DMS153 treated with DMSO at 0.1 percent for 48 hours (cell line): ENCODE data around the gene LRMDA.

Experiments
- DNase-seq: peaks from one replicate; lab custom pipeline; 2025; ENCODE audit not compliant: unreplicated experiment; lab: John Stamatoyannopoulos, UW

Gene LRMDA

GRCh38 chr10:75443362-75443761, 11.9 kb downstream of the LRMDA start:
- DNase-seq, result no peak

GRCh38 chr10:75444781-75445386, 13.5 kb downstream of the LRMDA start:
- DNase-seq, result no peak

- DNase-seq, result no peak
These were observed 15.1 kb downstream of the LRMDA start for GRCh38 chr10:75446508-75446907.

- DNase-seq, result no peak
These were observed 16.7 kb downstream of the LRMDA start for GRCh38 chr10:75448166-75448565.

- no peak for DNase-seq
These were observed 18.1 kb downstream of the LRMDA start for GRCh38 chr10:75449382-75450074.

- DNase-seq, result no peak
These were observed 18.6 kb downstream of the LRMDA start for GRCh38 chr10:75450075-75450445.

- DNase-seq, result no peak
These were observed 19.5 kb downstream of the LRMDA start for GRCh38 chr10:75450644-75451640.

GRCh38 chr10:75451831-75452230, 20.4 kb downstream of the LRMDA start:
- no peak for DNase-seq

- no peak for DNase-seq
These were observed 21.6 kb downstream of the LRMDA start for GRCh38 chr10:75452997-75453396.

- no peak for DNase-seq
These were observed 24.7 kb downstream of the LRMDA start for GRCh38 chr10:75456122-75456521.

- DNase-seq, result no peak
These were observed 28.6 kb downstream of the LRMDA start for GRCh38 chr10:75460059-75460458.

GRCh38 chr10:75461672-75462649, 30.5 kb downstream of the LRMDA start:
- DNase-seq, result no peak

GRCh38 chr10:75462865-75463264, 31.4 kb downstream of the LRMDA start:
- no peak for DNase-seq

- DNase-seq, result no peak
These were observed 33.3 kb downstream of the LRMDA start for GRCh38 chr10:75464478-75465449.

GRCh38 chr10:75465450-75465827, 34.0 kb downstream of the LRMDA start:
- DNase-seq, result no peak

GRCh38 chr10:75466001-75466400, 34.6 kb downstream of the LRMDA start:
- no peak for DNase-seq

GRCh38 chr10:75466886-75467285, 35.5 kb downstream of the LRMDA start:
- DNase-seq, result no peak

GRCh38 chr10:75468612-75469005, 37.2 kb downstream of the LRMDA start:
- no peak for DNase-seq

GRCh38 chr10:75469006-75469616, 37.7 kb downstream of the LRMDA start:
- DNase-seq, result no peak
